ENCODE results near the gene RPS15.

DNA sequence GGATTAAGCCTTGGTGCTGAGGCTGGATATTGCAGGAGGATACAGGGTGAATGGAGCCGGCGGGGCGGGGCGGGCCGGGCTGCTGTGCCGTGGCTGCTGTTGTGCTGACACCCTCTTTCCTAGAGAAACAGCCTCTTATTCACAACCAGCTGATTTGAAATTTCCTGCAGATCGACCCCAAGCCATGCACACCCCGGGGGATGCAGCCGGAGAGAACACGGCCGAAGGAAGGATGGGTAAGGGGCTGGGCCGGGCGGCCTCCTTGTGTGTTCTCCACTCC, 19.8 kb upstream of the RPS15 start:
- TF ChIP-seq RAD21 (IDR thresholded peaks at IDR 0.05; ENCODE audit: low read length) (no peak), RCOR1 (IDR thresholded peaks at IDR 0.05; ENCODE audit: low read length) (no peak)
- TF ChIP-seq, protein P1, sequence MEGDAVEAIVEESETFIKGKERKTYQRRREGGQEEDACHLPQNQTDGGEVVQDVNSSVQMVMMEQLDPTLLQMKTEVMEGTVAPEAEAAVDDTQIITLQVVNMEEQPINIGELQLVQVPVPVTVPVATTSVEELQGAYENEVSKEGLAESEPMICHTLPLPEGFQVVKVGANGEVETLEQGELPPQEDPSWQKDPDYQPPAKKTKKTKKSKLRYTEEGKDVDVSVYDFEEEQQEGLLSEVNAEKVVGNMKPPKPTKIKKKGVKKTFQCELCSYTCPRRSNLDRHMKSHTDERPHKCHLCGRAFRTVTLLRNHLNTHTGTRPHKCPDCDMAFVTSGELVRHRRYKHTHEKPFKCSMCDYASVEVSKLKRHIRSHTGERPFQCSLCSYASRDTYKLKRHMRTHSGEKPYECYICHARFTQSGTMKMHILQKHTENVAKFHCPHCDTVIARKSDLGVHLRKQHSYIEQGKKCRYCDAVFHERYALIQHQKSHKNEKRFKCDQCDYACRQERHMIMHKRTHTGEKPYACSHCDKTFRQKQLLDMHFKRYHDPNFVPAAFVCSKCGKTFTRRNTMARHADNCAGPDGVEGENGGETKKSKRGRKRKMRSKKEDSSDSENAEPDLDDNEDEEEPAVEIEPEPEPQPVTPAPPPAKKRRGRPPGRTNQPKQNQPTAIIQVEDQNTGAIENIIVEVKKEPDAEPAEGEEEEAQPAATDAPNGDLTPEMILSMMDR (IDR thresholded peaks at IDR 0.05): no peak

All from SK-N-SH (cell line).